BLaER1 (cell line): ENCODE measurements around the gene SNRPD2.

Experiments used
- H3K27ac ChIP-seq: shearing (Covaris generic); formaldehyde crosslinking; 2 replicates; pipeline ENCODE4 v1.8.1; 2022
- H3K27me3 ChIP-seq: shearing (Covaris generic); formaldehyde crosslinking; 2 replicates; pipeline ENCODE4 v1.8.1; 2022
- H3K36me3 ChIP-seq: shearing (Covaris generic); formaldehyde crosslinking; 2 replicates; pipeline ENCODE4 v1.8.1; 2022
- H3K4me1 ChIP-seq: shearing (Covaris generic); formaldehyde crosslinking; 2 replicates; pipeline ENCODE4 v1.8.1; 2022
- H3K4me2 ChIP-seq: shearing (Covaris generic); formaldehyde crosslinking; 2 replicates; pipeline ENCODE4 v1.8.1; 2022
- H3K4me3 ChIP-seq: shearing (Covaris generic); formaldehyde crosslinking; 2 replicates; pipeline ENCODE4 v1.8.1; 2022
- H3K9ac ChIP-seq: shearing (Covaris generic); formaldehyde crosslinking; 2 replicates; pipeline ENCODE4 v1.8.1; 2022
- H3K9me3 ChIP-seq: shearing (Covaris generic); formaldehyde crosslinking; 2 replicates; pipeline ENCODE4 v1.8.1; 2022
- H4K20me1 ChIP-seq: shearing (Covaris generic); formaldehyde crosslinking; 2 replicates; pipeline ENCODE4 v1.8.1; 2022
- Cebpa-rat ChIP-seq: shearing (Covaris generic); IDR thresholded peaks from 2 replicates; pipeline ENCODE4 v1.8.1; 2022

SNRPD2 gene

GRCh38 chr19:45643024-45643926, 48.5 kb downstream of the SNRPD2 start:
- H3K4me1 ChIP-seq: peaks cover 59% of the 10 kb centered on the region

DNA sequence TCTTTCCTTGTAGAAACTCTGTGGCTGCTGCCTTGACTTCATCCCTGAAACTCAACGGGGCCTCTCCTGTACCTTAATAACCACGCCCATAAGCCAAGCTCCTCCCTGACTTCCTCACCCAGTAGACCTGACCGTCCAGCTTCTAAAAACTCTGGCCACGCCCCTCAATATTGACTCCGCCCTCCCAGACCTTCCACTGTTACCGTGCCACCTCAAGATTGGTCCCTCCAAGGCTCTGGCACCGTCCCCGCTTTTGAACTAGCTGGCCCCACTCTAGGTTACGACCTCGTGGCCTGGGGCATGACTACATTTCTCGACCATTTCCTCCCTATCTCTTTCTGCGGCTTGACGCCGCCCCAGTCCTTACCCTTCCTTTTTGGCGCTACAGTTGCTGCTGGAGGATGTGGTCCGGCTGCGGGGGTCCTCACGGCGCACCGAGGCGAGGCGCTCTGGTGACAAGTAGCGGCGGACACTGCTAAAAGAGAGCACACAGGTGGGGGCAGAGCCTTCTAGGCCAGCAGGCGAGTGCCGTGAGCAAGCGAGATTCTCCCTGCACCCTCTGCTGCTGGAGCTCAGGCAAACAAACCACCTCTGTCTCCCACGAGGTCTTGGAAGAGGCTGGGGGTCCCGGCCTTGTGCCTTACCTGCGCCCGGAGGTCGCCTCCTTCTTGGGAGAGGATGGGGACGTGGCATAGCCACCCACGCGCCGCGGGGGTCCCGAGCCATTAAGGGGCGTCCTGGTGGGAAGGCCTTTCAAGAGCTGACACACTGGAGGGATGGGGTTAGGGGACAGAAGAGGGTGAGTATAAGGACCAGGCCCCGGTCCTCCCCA, 50.3 kb downstream of the SNRPD2 start:
- Histone ChIP-seq H3K27me3 (peaks cover 31% of the 10 kb centered on the region), H3K9ac (peak overlapping the region; percentile 74), H3K36me3 (0 out of 2 replicates have a peak, but pooled peaks cover 2% of the 10 kb centered on the region), H3K4me1 (peaks cover 62% of the 10 kb centered on the region), H3K4me3 (peak overlapping the region; percentile 69), H3K27ac (peak overlapping the region; percentile 62), H3K4me2 (peak overlapping the region; percentile 94), H3K9me3 (no peaks in the 10 kb centered on the region), H4K20me1 (no peaks in the 10 kb centered on the region)
- TF ChIP-seq Cebpa-rat: no peak

More at GRCh38 chr19:45643024-45643926, 48.5 kb downstream of the SNRPD2 start:
- peaks cover 33% of the 10 kb centered on the region for H3K27me3 ChIP-seq
- no peak overlapping the region for H3K9ac ChIP-seq
- H3K4me2 ChIP-seq: peak overlapping the region; percentile 94
- H3K27ac ChIP-seq: no peak overlapping the region
- H3K36me3 ChIP-seq: no peaks in the 10 kb centered on the region
- H3K9me3 ChIP-seq: no peaks in the 10 kb centered on the region
- no peak for TF ChIP-seq Cebpa-rat
- H4K20me1 ChIP-seq: no peaks in the 10 kb centered on the region
- H3K4me3 ChIP-seq: peak overlapping the region; percentile 59

GRCh38 chr19:45640849-45641273, 50.9 kb downstream of the SNRPD2 start:
- 0 out of 2 replicates have a peak, but pooled peaks cover 4% of the 10 kb centered on the region for H3K36me3 ChIP-seq
- no peaks in the 10 kb centered on the region for H3K9me3 ChIP-seq
- peak overlapping the region; percentile 69 for H3K4me3 ChIP-seq
- H3K4me2 ChIP-seq: peak overlapping the region; percentile 94
- H3K27ac ChIP-seq: no peak overlapping the region
- no peak for TF ChIP-seq Cebpa-rat
- peaks cover 56% of the 10 kb centered on the region for H3K4me1 ChIP-seq
- no peak overlapping the region for H3K9ac ChIP-seq
- H4K20me1 ChIP-seq: no peaks in the 10 kb centered on the region
- H3K27me3 ChIP-seq: peaks cover 25% of the 10 kb centered on the region

DNA sequence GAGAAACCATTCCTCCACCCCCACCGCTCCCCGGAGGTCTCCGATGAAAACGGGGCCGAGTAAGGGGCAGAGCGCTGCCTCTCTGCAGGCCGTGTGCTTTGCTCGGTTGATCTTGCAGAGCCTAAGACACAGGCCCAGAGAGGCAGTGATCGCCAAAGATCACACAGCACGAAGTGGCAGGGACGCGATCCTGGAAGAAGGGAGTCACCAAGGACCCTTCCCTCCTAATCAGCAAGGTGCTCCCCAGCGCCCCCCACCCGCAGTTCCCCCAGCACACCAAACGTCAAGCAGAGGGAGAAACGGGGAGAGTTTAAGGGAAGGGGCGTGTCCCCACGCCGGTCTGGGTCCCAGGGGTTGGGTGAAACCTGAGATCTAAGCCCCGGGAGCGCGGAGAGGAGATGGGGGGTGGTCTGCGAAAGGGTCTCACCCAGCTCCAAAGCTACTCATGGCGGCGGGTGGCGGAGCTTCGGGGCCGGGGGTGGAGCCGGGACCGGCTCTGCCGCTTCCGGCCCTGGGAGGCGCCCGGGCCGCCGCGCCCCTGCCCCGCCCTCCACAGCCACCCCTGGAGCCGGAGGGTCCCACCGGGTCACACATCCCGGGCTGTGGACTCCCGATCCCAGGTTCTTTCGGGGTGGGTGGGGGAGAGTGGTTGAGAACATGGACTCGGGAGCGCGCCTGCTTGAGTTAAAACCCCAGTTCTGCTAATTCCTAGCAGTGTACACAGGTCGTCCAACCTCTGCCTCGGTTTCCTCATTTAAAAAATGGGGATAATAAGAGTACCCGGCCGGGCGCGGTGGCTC, 52.6 kb downstream of the SNRPD2 start, which contains the start of gene EML2:
EML2 (minus strand) TSS at position 468 of the 800 bp plus-strand sequence; CDS start at position 447, 21 bp downstream.
- no peak for TF ChIP-seq Cebpa-rat
- peak within 1 kb of the TSS; percentile 62; the same call in 1 of the 2 replicates for H3K27ac ChIP-seq
- H3K9me3 ChIP-seq: no peaks in the 10 kb centered on the region
- 0 out of 2 replicates have a peak, but pooled peaks cover 4% of the 10 kb centered on the region for H3K36me3 ChIP-seq
- H4K20me1 ChIP-seq: no peaks in the 10 kb centered on the region
- peak within 1 kb of the TSS; percentile 81 for H3K9ac ChIP-seq
- H3K4me2 ChIP-seq: peak within 1 kb of the TSS; percentile 95
- peak within 1 kb of the TSS; percentile 77 for H3K4me3 ChIP-seq
- peaks cover 54% of the 10 kb centered on the region for H3K4me1 ChIP-seq
- peaks cover 9% of the 10 kb centered on the region for H3K27me3 ChIP-seq

DNA sequence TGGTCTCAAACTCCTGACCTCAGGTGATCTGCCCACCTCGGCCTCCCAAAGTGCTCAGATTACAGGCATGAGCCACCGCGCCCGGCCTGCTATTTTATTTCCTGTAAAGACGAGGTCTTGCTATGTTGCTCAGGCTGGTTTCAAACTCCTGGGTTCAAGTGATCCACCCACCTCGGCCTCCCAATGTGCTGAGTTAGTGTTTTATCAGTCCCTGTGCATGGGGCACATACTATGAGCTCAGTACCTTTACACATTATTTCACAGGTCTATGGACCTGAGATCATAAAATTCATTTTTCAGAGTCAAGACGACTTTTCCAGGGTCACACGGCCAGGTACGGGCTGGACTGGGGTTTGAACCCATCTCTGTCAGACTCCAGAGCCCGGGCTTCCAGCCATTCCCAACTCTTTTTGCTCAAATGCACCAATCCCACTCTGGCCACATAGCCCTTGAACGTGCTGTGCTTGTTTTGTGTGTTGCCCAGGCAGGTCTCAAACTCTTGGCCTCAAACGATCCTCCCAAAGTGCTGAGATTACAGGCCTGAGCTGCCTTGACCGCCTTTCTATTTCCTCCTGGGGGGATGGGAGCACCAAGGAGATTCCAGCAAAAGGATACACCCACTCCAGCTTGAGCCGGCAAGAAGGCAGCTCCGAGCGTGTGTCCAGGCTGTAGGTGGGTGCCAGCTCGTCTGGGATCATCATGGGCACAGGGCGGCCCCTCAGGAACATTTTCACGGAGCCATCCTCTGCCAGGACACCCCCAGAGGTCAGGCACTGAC, 53.7 kb downstream of the SNRPD2 start:
- H3K4me2 ChIP-seq: peak overlapping the region; percentile 95
- H3K4me1 ChIP-seq: peaks cover 43% of the 10 kb centered on the region
- TF ChIP-seq Cebpa-rat: no peak
- no peaks in the 10 kb centered on the region for H4K20me1 ChIP-seq
- H3K9me3 ChIP-seq: no peaks in the 10 kb centered on the region
- H3K27ac ChIP-seq: 0 out of 2 replicates have a peak overlapping the region, but pooled peaks have one; percentile 62
- H3K9ac ChIP-seq: peak overlapping the region; percentile 81
- 0 out of 2 replicates have a peak, but pooled peaks cover 4% of the 10 kb centered on the region for H3K36me3 ChIP-seq
- H3K4me3 ChIP-seq: peak overlapping the region; percentile 77
- H3K27me3 ChIP-seq: no peaks in the 10 kb centered on the region
